ENCODE measurements around the gene TSC22D1.

Gene TSC22D1

GRCh38 chr13:44386913-44387556 is 189.1 kb downstream of the TSC22D1 start:
- no peak for TF ChIP-seq FOXP2 (optimal IDR thresholded peaks at IDR 0.05; ENCODE audit: borderline replicate concordance, extremely low read depth, extremely low read length, insufficient read depth)
- TF ChIP-seq SIN3A (IDR thresholded peaks at IDR 0.05; ENCODE audit: borderline replicate concordance, insufficient read depth, low read length), result no peak
- no peak for TF ChIP-seq REST (IDR thresholded peaks at IDR 0.05; ENCODE audit: insufficient read depth in 1 of 2, low read depth in 2 of 2, low read length in 2 of 2)
- TF ChIP-seq TAF1 (IDR thresholded peaks at IDR 0.05; ENCODE audit: borderline replicate concordance, insufficient read depth, low read length), result no peak
- TF ChIP-seq POLR2AphosphoS5 (IDR thresholded peaks at IDR 0.05; ENCODE audit: low read depth, low read length), result no peak

DNA sequence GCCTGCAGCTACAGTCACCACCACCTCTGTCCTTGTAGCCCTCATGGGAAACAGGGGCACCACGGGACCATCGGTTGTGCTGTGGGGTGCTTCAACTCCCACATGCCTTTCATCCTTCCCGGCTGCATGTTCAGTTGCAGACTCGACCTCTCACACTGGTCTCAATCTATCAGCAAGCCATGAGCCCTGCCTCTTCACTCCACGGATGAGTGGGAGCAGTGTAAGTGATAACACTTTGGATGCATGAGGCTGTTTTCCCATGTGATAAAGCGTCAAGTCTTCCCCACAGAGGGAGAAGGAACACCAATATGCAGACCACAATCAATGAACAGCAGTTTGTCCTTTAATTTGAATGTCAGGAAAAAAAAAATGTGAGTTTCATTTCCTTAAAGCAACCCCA is 190.3 kb downstream of the TSC22D1 start:
- TF ChIP-seq TAF1 (IDR thresholded peaks at IDR 0.05; ENCODE audit: borderline replicate concordance, insufficient read depth, low read length) (no peak), SIN3A (IDR thresholded peaks at IDR 0.05; ENCODE audit: borderline replicate concordance, insufficient read depth, low read length) (no peak), REST (IDR thresholded peaks at IDR 0.05; ENCODE audit: insufficient read depth in 1 of 2, low read depth in 2 of 2, low read length in 2 of 2) (no peak), FOXP2 (optimal IDR thresholded peaks at IDR 0.05; ENCODE audit: borderline replicate concordance, extremely low read depth, extremely low read length, insufficient read depth) (no peak), POLR2AphosphoS5 (IDR thresholded peaks at IDR 0.05; ENCODE audit: low read depth, low read length) (no peak)

DNA sequence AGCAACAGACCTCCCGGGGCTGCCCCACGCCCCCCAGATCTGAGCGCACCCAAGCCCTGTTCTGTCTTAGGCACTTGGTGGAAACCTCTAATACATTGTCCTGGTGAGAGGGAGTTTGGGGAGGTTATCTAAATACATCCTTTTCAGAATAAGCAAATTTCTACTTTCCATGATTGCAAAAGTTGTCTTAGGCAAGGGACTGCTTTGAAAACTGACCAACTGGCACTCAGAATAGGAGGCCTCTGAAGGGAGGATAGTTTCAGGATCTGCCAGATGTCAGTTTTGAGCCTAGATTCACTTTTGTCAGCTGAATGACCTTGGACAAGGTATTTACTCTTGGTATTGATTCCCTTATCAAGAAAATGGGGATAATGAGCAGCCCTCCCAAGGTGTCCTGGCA is 190.7 kb downstream of the TSC22D1 start:
- TF ChIP-seq FOXP2 (optimal IDR thresholded peaks at IDR 0.05; ENCODE audit: borderline replicate concordance, extremely low read depth, extremely low read length, insufficient read depth) (no peak), REST (IDR thresholded peaks at IDR 0.05; ENCODE audit: insufficient read depth in 1 of 2, low read depth in 2 of 2, low read length in 2 of 2) (no peak), SIN3A (IDR thresholded peaks at IDR 0.05; ENCODE audit: borderline replicate concordance, insufficient read depth, low read length) (no peak), POLR2AphosphoS5 (IDR thresholded peaks at IDR 0.05; ENCODE audit: low read depth, low read length) (no peak), TAF1 (IDR thresholded peaks at IDR 0.05; ENCODE audit: borderline replicate concordance, insufficient read depth, low read length) (no peak)

DNA sequence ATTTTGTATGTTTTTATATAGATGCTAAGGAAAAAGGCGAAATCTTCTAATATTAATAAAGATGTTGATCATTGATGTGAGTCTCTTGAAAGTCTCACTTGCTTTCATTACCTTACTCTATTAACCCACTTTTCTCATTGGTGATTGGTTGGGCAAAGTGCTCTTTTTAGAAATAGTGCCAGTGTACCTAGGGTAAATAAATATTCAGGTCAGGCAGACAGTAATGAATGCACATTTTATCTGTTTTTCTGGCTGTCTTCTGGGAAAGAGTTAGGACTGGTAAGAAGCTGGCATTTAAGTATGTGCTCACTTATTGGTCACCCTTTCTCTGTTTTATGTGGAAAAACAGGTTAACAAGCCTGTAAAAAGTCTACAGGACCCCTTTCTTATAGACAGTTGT is 191.4 kb downstream of the TSC22D1 start:
- TF ChIP-seq POLR2AphosphoS5 (IDR thresholded peaks at IDR 0.05; ENCODE audit: low read depth, low read length) (no peak), FOXP2 (optimal IDR thresholded peaks at IDR 0.05; ENCODE audit: borderline replicate concordance, extremely low read depth, extremely low read length, insufficient read depth) (no peak), REST (IDR thresholded peaks at IDR 0.05; ENCODE audit: insufficient read depth in 1 of 2, low read depth in 2 of 2, low read length in 2 of 2) (no peak), SIN3A (IDR thresholded peaks at IDR 0.05; ENCODE audit: borderline replicate concordance, insufficient read depth, low read length) (no peak), TAF1 (IDR thresholded peaks at IDR 0.05; ENCODE audit: borderline replicate concordance, insufficient read depth, low read length) (no peak)

Measured in PFSK-1 (cell line).